ENCODE data around the gene MEN1.

The MEN1 gene

GRCh38 chr11:64788321-64789215, 21.8 kb downstream of the MEN1 start:
- DNase-seq (ENCODE audit: low read depth in 2 of 3, low spot score in 1 of 3): no peak

GRCh38 chr11:64787526-64788320, 22.6 kb downstream of the MEN1 start:
- peak in 1 of 3 donors; percentile 54 for DNase-seq (ENCODE audit: low read depth in 2 of 3, low spot score in 1 of 3)

GRCh38 chr11:64786308-64786707, 24.0 kb downstream of the MEN1 start:
- no peak for DNase-seq (ENCODE audit: low read depth in 2 of 3, low spot score in 1 of 3)

GRCh38 chr11:64784813-64785581, 25.4 kb downstream of the MEN1 start:
- DNase-seq (ENCODE audit: low read depth in 2 of 3, low spot score in 1 of 3): no peak

GRCh38 chr11:64778473-64779298, 31.7 kb downstream of the MEN1 start, which contains the start of gene SF1:
TSS of gene SF1 (minus strand) at chr11:64778542. CDS start at chr11:64778392, 150 bp downstream.
- peak; percentile 96 to 100 (median 99) for DNase-seq (ENCODE audit: low read depth in 2 of 3, low spot score in 1 of 3)

GRCh38 chr11:64778223-64778472, 32.2 kb downstream of the MEN1 start:
- DNase-seq (ENCODE audit: low read depth in 2 of 3, low spot score in 1 of 3): no peak

GRCh38 chr11:64777449-64778222, 32.7 kb downstream of the MEN1 start:
- peak; percentile 60 to 77 (median 60) for DNase-seq (ENCODE audit: low read depth in 2 of 3, low spot score in 1 of 3)

GRCh38 chr11:64776875-64777274, 33.5 kb downstream of the MEN1 start:
- DNase-seq (ENCODE audit: low read depth in 2 of 3, low spot score in 1 of 3): no peak

- DNase-seq (ENCODE audit: low read depth in 2 of 3, low spot score in 1 of 3): no peak
Measured at GRCh38 chr11:64776425-64776824, 33.9 kb downstream of the MEN1 start.

- DNase-seq (ENCODE audit: low read depth in 2 of 3, low spot score in 1 of 3): no peak
Measured at GRCh38 chr11:64774144-64774543, 36.2 kb downstream of the MEN1 start.

GRCh38 chr11:64772303-64773018, 37.9 kb downstream of the MEN1 start:
- no peak for DNase-seq (ENCODE audit: low read depth in 2 of 3, low spot score in 1 of 3)

- no peak for DNase-seq (ENCODE audit: low read depth in 2 of 3, low spot score in 1 of 3)
Measured at GRCh38 chr11:64771861-64772260, 38.5 kb downstream of the MEN1 start.

GRCh38 chr11:64770120-64770519, 40.2 kb downstream of the MEN1 start:
- no peak for DNase-seq (ENCODE audit: low read depth in 2 of 3, low spot score in 1 of 3)

- DNase-seq (ENCODE audit: low read depth in 2 of 3, low spot score in 1 of 3): no peak
Measured at GRCh38 chr11:64769283-64769682, 41.1 kb downstream of the MEN1 start.

- no peak for DNase-seq (ENCODE audit: low read depth in 2 of 3, low spot score in 1 of 3)
Measured at GRCh38 chr11:64768300-64768694, 42.1 kb downstream of the MEN1 start.

GRCh38 chr11:64767344-64768299, 42.7 kb downstream of the MEN1 start:
- peak; percentile 58 to 83 (median 77) for DNase-seq (ENCODE audit: low read depth in 2 of 3, low spot score in 1 of 3)

- DNase-seq (ENCODE audit: low read depth in 2 of 3, low spot score in 1 of 3): no peak
Measured at GRCh38 chr11:64766881-64767280, 43.5 kb downstream of the MEN1 start.
